Measurements from ENCODE around the gene HMBS.

DNA sequence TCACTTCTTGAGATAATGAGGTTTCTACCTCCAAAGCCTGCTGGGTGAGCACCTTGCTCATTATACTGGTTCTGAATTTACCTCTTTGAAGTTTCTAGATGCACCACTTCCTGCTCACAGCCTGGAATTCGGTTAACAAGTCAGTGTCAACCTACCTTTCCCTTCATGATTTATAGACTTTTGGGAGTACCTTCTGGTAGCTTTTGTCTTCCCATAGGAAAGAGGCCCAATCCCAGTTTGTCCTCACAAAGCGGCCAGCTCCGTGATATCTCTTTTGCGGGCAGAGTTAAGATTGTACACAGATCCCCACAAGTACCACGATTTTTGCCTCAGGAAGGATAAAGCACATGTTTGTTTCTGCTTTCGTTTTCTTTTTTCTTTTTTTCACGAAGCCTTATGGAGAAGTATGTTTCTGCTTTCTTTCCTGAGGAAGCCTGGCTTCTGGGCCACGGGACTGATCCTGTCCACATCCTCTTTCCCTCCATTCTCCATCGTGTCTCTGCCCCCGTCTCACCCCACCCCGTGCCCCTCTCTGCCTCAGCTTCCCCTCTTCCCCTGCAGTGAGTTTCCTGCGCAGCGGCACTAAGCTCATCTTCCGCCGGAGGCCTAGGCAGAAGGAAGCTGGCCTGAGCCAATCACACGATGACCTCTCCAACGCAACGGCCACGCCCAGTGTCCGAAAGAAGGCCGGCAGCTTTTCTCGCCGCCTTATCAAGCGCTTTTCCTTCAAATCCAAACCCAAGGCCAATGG, 31.0 kb downstream of the HMBS start:
- TF ChIP-seq POLR2AphosphoS5 (IDR thresholded peaks at IDR 0.05) (no peak), POLR2A (IDR thresholded peaks at IDR 0.05) (no peak)
- TF ChIP-seq, protein P1, sequence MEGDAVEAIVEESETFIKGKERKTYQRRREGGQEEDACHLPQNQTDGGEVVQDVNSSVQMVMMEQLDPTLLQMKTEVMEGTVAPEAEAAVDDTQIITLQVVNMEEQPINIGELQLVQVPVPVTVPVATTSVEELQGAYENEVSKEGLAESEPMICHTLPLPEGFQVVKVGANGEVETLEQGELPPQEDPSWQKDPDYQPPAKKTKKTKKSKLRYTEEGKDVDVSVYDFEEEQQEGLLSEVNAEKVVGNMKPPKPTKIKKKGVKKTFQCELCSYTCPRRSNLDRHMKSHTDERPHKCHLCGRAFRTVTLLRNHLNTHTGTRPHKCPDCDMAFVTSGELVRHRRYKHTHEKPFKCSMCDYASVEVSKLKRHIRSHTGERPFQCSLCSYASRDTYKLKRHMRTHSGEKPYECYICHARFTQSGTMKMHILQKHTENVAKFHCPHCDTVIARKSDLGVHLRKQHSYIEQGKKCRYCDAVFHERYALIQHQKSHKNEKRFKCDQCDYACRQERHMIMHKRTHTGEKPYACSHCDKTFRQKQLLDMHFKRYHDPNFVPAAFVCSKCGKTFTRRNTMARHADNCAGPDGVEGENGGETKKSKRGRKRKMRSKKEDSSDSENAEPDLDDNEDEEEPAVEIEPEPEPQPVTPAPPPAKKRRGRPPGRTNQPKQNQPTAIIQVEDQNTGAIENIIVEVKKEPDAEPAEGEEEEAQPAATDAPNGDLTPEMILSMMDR (IDR thresholded peaks at IDR 0.05), result no peak

Data from prostate gland (tissue), 2 donors.